GM18907 (cell line): Measurements from ENCODE around the gene CHRNB1.
"Not testable (repeated sequence)": the region's sequence is repeated elsewhere in the genome, so short reads cannot be mapped to it uniquely, and the experiment has no call there.

Experiments
- ATAC-seq: cut with Tn5 transposase; IDR thresholded peaks from one replicate; pipeline ENCODE4 v1.9.1; 2021; ENCODE audit warnings: mild to moderate bottlenecking, moderate library complexity; ENCODE audit not compliant: unreplicated experiment

CHRNB1 gene

GRCh38 chr17:7466318-7466638 is 21.4 kb downstream of the CHRNB1 start:
- ATAC-seq, result no peak

DNA sequence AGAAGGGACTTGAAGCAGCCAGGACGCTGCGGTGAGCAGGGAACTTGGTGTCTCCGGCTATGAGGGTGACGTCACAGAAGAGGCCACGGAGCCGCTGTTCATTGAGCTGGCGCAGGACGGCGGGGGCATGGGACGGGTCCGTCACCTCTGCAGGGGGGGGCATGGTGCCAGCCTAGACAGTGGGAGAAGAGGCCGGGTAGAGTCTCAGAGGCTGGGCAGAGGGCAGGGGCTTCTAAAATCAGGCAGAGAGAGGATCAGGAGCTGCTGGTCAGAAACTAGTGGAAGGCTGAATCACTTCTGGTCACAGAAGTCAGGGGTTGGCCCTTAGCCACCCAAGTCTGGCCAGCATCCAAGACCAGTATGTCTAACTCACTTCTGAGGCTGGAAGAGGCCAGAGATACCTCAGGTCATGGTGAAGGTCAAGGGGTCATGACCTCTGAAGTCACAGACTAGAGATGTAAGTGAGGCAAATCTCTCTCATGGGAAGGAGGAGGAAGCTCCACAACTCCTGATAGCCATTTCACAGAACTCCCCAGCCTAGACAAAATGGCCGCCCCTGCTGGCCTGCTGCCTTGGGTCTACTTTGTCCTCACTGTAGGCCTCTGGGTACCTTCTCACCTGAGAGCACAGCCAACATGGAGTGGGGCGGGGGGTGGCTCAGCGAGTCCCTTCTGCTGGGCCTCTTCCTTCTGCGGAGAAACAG is 21.9 kb downstream of the CHRNB1 start:
- ATAC-seq, result no peak

GRCh38 chr17:7467498-7467897 is 22.6 kb downstream of the CHRNB1 start:
- no peak for ATAC-seq

GRCh38 chr17:7468290-7468689 is 23.4 kb downstream of the CHRNB1 start:
- ATAC-seq, result no peak

- ATAC-seq, result no peak
Observed at GRCh38 chr17:7468804-7469389, 24.0 kb downstream of the CHRNB1 start.

- not testable (repeated sequence) for ATAC-seq
Observed at GRCh38 chr17:7469843-7470242, 25.0 kb downstream of the CHRNB1 start.

GRCh38 chr17:7470457-7470973 is 25.7 kb downstream of the CHRNB1 start:
- not testable (repeated sequence) for ATAC-seq

DNA sequence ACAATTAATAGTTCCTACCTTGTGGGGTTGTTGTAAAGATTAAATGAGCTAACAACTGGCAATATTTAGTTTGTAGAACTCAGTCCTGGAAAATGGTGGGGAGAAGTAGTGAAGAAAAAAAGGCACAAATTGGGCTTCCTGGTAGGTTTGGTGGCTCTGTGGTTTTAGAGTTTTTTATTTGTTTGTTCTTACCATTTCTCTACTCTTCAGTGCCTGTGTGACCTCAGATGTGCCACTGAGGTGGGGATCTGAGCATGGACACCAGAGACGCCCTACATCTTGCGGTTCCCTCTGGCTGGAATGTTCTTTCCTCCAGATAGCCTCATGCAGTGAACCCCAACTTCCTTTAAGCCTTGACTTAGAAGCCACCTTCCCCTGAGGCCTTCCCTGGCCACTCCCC is 26.9 kb downstream of the CHRNB1 start:
- no peak for ATAC-seq

- not testable (repeated sequence) for ATAC-seq
Observed at GRCh38 chr17:7474767-7475166, 29.9 kb downstream of the CHRNB1 start.

- ATAC-seq, result no peak
Observed at GRCh38 chr17:7475764-7476422, 31.0 kb downstream of the CHRNB1 start.

GRCh38 chr17:7476494-7476893 is 31.6 kb downstream of the CHRNB1 start:
- ATAC-seq, result no peak

- no peak for ATAC-seq
Observed at GRCh38 chr17:7476951-7477350, 32.1 kb downstream of the CHRNB1 start.

GRCh38 chr17:7477392-7478275 is 32.8 kb downstream of the CHRNB1 start:
- no peak for ATAC-seq

- ATAC-seq, result no peak
Observed at GRCh38 chr17:7478276-7479212, 33.7 kb downstream of the CHRNB1 start.

- ATAC-seq, result no peak
Observed at GRCh38 chr17:7479213-7480088, 34.6 kb downstream of the CHRNB1 start, which contains the start of gene ZBTB4. TSS of gene ZBTB4 (minus strand) at chr17:7479631. CDS start at chr17:7466801, 12,830 bp downstream.

- ATAC-seq, result no peak
Observed at GRCh38 chr17:7480089-7480384, 35.2 kb downstream of the CHRNB1 start.

DNA sequence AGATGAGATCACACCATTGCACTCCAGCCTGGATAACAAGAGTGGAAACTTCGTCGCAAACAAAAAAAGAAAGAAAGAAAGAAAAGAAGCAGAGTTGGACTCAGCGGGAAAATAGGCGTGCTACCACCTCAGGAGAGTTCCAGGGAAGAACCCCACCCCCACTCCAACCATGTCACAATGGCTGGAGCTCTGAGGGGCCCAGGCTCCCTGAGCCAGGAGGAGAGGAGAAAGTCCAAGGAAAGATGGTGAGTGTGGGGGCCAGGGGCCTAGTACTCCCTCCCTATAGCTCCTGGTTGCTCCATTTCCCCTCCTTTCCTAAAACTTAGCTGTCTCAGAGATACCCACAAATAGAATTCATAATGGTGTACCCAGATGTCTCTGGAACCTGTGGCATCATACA is 36.4 kb downstream of the CHRNB1 start, which contains the start of gene SLC35G6:
SLC35G6 (plus strand) TSS at position 172 of the 400 bp plus-strand sequence; CDS start at position 243, 71 bp downstream.
- not testable (repeated sequence) for ATAC-seq

- ATAC-seq, result not testable (repeated sequence)
Observed at GRCh38 chr17:7481842-7482741, 37.2 kb downstream of the CHRNB1 start.
